Rectal smooth muscle tissue (tissue), 1 donor: ENCODE measurements around the gene VWF.

Experiments
- H3K27ac ChIP-seq: one replicate; pipeline ENCODE4 v1.7.0; 2013; ENCODE audit warnings: low read depth, low read length, inconsistent platforms
- H3K27me3 ChIP-seq: one replicate; pipeline ENCODE4 v1.7.0; 2013; ENCODE audit warnings: low read length; ENCODE audit not compliant: control insufficient read depth, insufficient read depth
- H3K36me3 ChIP-seq: one replicate; pipeline ENCODE4 v1.7.0; 2013; ENCODE audit warnings: low read length; ENCODE audit not compliant: control insufficient read depth, insufficient read depth
- H3K4me1 ChIP-seq: one replicate; pipeline ENCODE4 v1.7.0; 2013; ENCODE audit warnings: low read length; ENCODE audit not compliant: control insufficient read depth, insufficient read depth
- H3K4me3 ChIP-seq: one replicate; pipeline ENCODE4 v1.7.0; 2013; ENCODE audit warnings: low read length
- H3K9ac ChIP-seq: one replicate; pipeline ENCODE4 v1.7.0; 2013; ENCODE audit warnings: low read length

Gene VWF

DNA sequence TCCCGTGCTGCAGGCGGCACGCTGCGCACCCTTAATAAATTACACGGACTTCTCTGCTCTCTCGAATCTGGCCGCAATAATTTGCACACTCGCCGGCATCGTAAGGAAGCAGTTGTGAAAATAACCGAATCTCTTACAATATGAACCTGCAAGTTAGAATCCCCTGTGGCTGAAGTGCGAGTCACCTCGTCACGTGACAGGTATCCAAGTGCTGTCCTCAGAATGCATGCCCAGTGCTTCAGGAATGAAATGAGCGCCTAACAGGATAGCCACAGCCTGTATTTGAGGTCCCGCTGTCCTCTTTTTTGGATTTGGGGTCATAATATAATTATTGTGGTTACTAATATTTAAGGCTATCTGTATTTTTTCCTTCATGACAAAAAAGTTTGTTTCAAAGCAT, 82.0 kb downstream of the VWF start:
- Histone ChIP-seq H3K4me1 (peaks cover 4% of the 10 kb centered on the region), H3K9ac (no peak overlapping the region), H3K4me3 (no peak overlapping the region), H3K27ac (no peak overlapping the region), H3K27me3 (no peaks in the 10 kb centered on the region), H3K36me3 (no peaks in the 10 kb centered on the region)

GRCh38 chr12:6041891-6042290, 82.6 kb downstream of the VWF start:
- Histone ChIP-seq H3K27me3 (no peaks in the 10 kb centered on the region), H3K4me1 (peaks cover 4% of the 10 kb centered on the region), H3K36me3 (no peaks in the 10 kb centered on the region), H3K9ac (no peak overlapping the region), H3K4me3 (no peak overlapping the region), H3K27ac (no peak overlapping the region)

GRCh38 chr12:6040815-6041214, 83.7 kb downstream of the VWF start:
- H3K4me3 ChIP-seq, result no peak overlapping the region
- H3K27ac ChIP-seq, result no peak overlapping the region
- H3K27me3 ChIP-seq, result no peaks in the 10 kb centered on the region
- H3K36me3 ChIP-seq, result no peaks in the 10 kb centered on the region
- peaks cover 4% of the 10 kb centered on the region for H3K4me1 ChIP-seq
- H3K9ac ChIP-seq, result no peak overlapping the region

- no peaks in the 10 kb centered on the region for H3K36me3 ChIP-seq
Measured at GRCh38 chr12:6039894-6040601, 84.4 kb downstream of the VWF start.

GRCh38 chr12:6038160-6038559, 86.3 kb downstream of the VWF start:
- no peak overlapping the region for H3K9ac ChIP-seq
- H3K27ac ChIP-seq, result no peak overlapping the region
- H3K36me3 ChIP-seq, result no peaks in the 10 kb centered on the region
- no peaks in the 10 kb centered on the region for H3K27me3 ChIP-seq
- H3K4me1 ChIP-seq, result peaks cover 4% of the 10 kb centered on the region
- no peak overlapping the region for H3K4me3 ChIP-seq

More at GRCh38 chr12:6039894-6040601, 84.4 kb downstream of the VWF start:
- Histone ChIP-seq H3K27me3 (no peaks in the 10 kb centered on the region), H3K4me1 (peaks cover 4% of the 10 kb centered on the region), H3K9ac (no peak overlapping the region), H3K27ac (no peak overlapping the region), H3K4me3 (no peak overlapping the region)

GRCh38 chr12:6037459-6037858, 87.0 kb downstream of the VWF start:
- Histone ChIP-seq H3K27ac (no peak overlapping the region), H3K27me3 (no peaks in the 10 kb centered on the region), H3K4me1 (peaks cover 4% of the 10 kb centered on the region), H3K9ac (no peak overlapping the region), H3K36me3 (no peaks in the 10 kb centered on the region), H3K4me3 (no peak overlapping the region)

DNA sequence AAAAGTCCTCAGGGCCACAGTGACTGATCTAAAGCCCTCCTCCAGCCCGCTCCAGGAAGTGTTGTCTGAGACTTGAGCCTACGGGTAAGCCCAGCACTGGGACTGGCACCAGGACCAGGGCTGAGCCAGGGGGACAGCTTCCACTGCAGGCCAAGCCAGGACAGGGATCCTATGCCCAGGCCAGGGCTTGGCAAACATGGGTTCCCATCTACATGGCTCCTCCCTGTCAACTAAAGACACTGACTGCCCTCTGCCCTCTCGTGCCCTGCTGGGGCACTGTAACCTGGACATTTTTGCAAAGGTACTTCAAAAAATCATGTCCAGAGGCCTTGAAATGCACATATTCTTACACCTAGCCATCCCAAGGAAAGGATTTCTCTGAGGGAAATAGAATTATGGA, 88.0 kb downstream of the VWF start:
- H3K4me1 ChIP-seq, result peaks cover 4% of the 10 kb centered on the region
- no peak overlapping the region for H3K9ac ChIP-seq
- H3K27me3 ChIP-seq, result no peaks in the 10 kb centered on the region
- H3K4me3 ChIP-seq, result no peak overlapping the region
- H3K27ac ChIP-seq, result no peak overlapping the region
- H3K36me3 ChIP-seq, result no peaks in the 10 kb centered on the region

DNA sequence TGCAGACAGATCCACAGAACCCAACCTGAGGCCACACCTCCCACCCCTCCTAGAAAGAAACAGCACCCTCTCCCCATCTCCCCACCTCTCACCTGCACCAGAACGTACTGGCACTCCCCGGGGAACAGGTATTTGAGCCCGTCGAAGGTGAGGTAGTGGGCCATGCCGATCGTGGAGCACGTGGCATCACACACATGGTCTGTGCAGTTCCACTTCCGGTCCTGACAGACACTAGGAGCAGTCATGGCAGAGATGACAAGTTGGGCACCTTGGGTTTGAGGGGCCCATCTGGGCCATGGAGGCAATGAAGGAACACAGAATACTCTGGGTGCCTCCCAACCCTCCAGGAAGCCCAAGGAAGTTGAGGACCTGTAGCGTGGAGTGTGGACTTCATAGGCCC, 89.9 kb downstream of the VWF start:
- H3K4me3 ChIP-seq, result no peak overlapping the region
- no peak overlapping the region for H3K9ac ChIP-seq
- H3K4me1 ChIP-seq, result no peaks in the 10 kb centered on the region
- H3K27ac ChIP-seq, result no peak overlapping the region
- no peaks in the 10 kb centered on the region for H3K27me3 ChIP-seq
- no peaks in the 10 kb centered on the region for H3K36me3 ChIP-seq

DNA sequence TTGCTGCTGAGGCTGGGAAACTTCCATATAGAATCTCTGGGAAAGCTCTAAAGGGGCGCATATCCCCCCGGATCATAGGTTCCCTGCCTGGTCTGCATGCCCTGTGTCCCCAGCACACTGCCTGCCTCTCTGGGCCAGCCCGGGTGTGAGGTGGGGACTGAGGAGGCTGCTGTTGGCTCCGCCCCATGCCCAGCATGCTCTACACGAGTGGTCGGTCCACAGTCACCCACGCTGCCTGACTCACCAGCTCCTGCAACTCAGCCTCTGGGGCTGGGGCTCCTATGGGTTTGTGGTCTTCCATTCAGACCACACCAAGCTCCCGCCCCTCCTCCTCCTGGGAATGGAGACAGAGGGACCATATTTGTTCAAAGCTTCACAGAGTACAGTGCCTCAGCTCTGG, 90.9 kb downstream of the VWF start:
- Histone ChIP-seq H3K4me3 (no peak overlapping the region), H3K4me1 (no peaks in the 10 kb centered on the region), H3K27me3 (no peaks in the 10 kb centered on the region), H3K27ac (no peak overlapping the region), H3K9ac (no peak overlapping the region), H3K36me3 (no peaks in the 10 kb centered on the region)

GRCh38 chr12:6032726-6033125, 91.7 kb downstream of the VWF start:
- Histone ChIP-seq H3K36me3 (no peaks in the 10 kb centered on the region), H3K4me3 (no peak overlapping the region), H3K9ac (no peak overlapping the region), H3K27ac (no peak overlapping the region), H3K27me3 (no peaks in the 10 kb centered on the region), H3K4me1 (no peaks in the 10 kb centered on the region)

DNA sequence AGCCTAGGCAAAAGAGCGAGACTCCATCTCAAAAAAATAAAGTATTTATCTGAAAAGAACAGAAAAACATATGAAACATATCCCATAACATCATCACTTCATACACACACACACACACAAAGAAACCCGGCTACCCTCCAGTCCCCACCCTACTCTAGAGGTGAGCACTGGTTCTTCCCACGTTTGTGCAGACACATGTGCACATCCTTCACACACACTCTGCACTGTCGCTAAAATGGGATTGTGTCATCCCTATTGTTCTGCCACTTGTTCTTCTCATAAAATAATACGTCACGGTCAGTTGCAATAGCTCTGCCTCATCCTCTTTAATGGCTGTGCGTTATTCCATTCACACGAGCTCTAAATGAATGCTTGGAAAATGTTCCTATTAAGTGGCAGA, 93.5 kb downstream of the VWF start:
- Histone ChIP-seq H3K4me3 (no peak overlapping the region), H3K27me3 (no peaks in the 10 kb centered on the region), H3K36me3 (no peaks in the 10 kb centered on the region), H3K27ac (no peak overlapping the region), H3K9ac (no peak overlapping the region), H3K4me1 (no peaks in the 10 kb centered on the region)

DNA sequence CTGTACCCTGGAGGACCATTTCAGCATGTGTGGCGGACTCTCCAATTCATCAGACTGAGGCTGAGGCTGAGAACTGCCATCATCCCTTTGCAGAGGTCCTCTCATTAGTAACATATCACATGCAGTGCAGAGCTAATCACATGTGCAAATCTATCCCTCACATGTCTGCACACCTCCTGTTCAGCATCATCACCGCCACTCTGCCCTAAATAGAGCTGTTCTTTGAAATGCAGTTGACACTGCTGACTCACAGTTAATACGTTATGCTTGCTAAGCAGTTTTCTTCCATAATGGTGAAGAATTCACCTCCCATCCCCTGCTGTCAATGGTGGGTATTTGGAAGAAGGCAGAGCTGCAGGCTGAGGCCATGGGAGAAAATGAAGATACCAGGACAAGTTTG, 94.4 kb downstream of the VWF start:
- Histone ChIP-seq H3K27me3 (no peaks in the 10 kb centered on the region), H3K36me3 (no peaks in the 10 kb centered on the region), H3K4me3 (no peak overlapping the region), H3K4me1 (no peaks in the 10 kb centered on the region), H3K9ac (no peak overlapping the region), H3K27ac (no peak overlapping the region)

DNA sequence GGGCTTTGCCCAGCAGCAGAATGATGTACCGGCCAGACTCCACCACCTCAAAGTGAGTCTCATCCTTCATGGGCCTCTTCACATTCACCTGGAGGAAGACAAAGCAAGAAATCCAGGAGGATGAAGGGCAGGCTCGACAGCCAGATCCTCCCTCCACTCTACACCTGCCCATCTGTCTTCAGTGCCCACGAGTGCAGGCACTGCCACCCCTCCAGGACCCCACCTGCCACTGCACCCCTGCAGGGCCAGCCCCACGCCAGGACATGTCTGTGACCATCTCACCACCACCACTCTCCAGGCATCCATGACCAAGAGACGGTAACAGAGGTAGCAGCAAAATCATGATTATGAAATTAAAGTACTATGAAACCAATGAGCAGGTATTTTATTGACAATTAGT, 95.1 kb downstream of the VWF start:
- Histone ChIP-seq H3K27me3 (no peaks in the 10 kb centered on the region), H3K4me3 (no peak overlapping the region), H3K27ac (no peak overlapping the region), H3K9ac (no peak overlapping the region), H3K36me3 (no peaks in the 10 kb centered on the region), H3K4me1 (no peaks in the 10 kb centered on the region)
